NCI-H187 treated with DMSO at 0.1 percent for 48 hours (cell line): ENCODE measurements around the gene S100A7.
"Not testable (repeated sequence)": the region's sequence is repeated elsewhere in the genome, so short reads cannot be mapped to it uniquely, and the experiment has no call there.

ENCODE experiments used
- DNase-seq: peaks from one replicate; lab custom pipeline; 2025; lab: John Stamatoyannopoulos, UW

The S100A7 gene

GRCh38 chr1:153430561-153430960 is 29.9 kb downstream of the S100A7 start:
- no peak for DNase-seq

- DNase-seq = no peak
Observed at GRCh38 chr1:153430166-153430553, 30.3 kb downstream of the S100A7 start.

- peak; percentile 9 for DNase-seq
Observed at GRCh38 chr1:153429266-153430165, 30.9 kb downstream of the S100A7 start.

DNA sequence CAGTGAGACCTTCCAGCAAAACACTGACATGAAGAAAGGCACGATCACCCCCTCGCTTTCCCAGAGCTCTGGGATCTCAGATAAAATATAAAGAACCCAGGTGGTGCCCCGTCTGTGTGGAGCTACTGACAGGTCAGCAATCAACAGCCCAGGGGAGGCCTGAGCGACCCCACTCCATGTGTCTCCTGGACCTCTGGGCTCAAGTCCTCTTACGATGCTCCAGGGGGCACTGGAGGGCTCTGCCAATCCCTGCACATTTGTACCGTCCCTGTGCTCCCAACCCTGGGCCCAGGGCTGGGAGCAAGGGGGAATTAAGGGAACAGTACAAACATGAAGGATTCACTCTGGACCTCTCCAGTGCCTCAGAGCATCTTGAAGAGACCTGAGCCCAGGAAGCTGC is 31.7 kb downstream of the S100A7 start:
- no peak for DNase-seq

DNA sequence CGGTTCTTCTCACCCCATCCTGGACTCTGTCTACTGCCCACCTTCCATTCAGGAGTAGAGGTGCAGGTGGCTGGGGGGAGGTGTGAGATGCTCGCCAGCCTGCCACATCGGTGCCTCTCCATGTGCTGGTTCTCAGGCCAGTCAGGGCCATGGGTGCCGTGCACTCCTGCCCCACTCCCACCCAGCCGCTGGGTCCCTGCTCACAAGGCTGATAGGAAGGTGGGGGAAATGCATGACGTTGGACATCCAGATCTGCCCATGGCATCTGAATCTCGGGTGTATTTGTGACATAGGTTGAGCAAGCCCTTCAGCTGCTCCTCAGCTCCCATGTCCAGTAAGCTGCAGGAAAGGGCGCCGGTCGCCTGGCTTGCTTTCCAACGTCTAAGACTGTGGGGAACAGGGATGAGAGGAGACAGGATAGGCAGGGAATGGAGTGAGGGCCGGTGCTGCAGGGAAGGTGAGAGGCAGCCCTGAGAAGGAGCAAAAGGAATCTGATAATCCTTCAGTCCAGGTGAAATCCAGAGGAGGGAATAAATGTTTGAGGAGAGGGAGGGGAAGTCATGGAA is 32.3 kb downstream of the S100A7 start:
- no peak for DNase-seq

DNA sequence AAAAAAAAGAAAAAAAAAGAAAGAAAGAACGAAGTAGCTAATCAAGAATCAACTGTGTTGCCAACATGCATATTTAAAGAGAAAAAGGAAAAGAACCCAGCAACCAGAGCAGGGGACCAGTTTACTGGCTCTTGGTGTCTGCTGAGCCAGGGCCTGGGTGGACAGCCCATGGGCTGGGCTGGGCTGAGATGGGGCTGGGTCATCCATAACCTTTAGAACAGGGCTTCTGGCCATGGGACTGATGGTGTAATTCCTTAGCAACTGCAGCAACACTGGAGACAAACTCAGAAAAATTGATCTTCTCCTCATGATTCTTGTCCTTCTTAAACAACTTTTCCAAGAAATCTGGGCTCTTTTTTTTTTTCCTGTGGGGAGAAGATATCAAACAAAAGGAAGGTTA is 33.6 kb downstream of the S100A7 start:
- DNase-seq = no peak

GRCh38 chr1:153422450-153423068 is 37.9 kb downstream of the S100A7 start:
- DNase-seq = no peak

DNA sequence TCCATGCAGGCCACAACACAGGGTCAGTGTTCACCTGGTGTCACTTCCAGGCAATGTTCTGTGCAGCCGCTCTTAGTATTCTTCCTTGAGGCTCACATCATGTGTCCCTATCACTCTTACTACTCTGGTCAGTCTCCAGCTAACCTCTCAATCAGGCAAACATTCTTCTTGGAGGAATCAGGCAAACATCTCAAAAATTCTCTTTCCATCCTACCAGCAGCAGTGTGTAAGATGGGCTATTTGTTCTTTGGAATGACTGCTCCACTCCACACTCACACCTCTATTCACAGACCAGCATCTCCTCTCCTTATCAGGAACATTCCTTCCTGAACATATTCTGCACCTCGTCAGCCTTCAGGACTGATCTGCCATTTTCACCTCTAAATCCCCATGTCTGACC is 40.1 kb downstream of the S100A7 start:
- no peak for DNase-seq

DNA sequence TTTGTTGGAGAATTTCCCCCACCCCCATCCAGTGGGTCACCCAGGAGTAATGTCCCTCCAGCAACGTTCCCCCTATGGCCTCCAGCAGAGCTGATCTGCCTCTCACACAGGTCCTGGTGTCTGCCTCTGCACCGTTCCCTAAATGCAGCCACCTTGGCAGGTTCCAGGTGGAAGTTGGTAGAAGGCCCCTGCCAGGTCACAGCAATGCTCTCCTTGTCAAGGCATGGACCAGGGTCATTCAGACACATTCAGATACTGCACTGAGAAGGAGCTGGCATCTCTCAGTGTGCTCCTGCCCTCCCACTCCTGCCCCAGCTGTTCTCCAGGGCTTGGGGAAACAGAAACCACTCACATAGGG is 41.0 kb downstream of the S100A7 start:
- not testable (repeated sequence) for DNase-seq

DNA sequence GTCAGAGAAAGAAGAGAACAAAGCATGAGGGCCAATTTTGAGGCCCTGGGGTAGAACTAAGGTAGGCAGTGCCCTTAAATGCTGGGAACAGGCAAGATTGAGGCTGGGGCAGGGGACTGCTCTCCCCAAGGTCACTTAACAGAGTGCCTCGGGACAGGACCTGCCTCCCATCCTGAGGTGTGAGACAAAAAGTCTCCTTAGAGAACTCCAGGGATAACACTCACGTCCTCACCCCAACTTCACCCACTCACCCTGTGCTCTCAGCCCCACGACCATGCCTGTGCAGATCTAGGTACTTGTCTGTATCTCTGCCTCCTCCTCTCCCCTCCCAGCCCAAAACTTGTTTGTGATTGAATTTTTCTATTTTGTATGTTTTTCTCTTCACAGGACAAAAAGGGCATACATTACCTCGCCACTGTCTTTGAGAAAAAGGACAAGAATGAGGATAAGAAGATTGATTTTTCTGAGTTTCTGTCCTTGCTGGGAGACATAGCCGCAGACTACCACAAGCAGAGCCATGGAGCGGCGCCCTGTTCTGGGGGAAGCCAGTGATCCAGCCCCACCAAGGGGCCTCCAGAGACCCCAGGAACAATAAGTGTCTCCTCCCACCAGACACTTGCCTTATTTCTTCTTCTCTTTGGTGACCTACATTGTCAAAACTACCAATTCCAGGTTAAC is 41.6 kb downstream of the S100A7 start:
- DNase-seq = not testable (repeated sequence)

GRCh38 chr1:153417136-153417888 is 43.1 kb downstream of the S100A7 start:
- DNase-seq = no peak

- no peak for DNase-seq
Observed at GRCh38 chr1:153415850-153416570, 44.4 kb downstream of the S100A7 start, which contains the start of gene S100A7A. Gene S100A7A (plus strand): TSS chr1:153416520. CDS start chr1:153418083, 1,563 bp downstream.

GRCh38 chr1:153413961-153414360 is 46.5 kb downstream of the S100A7 start:
- DNase-seq = not testable (repeated sequence)
